ENCODE results near the gene SLC37A1.

The SLC37A1 gene

GRCh38 chr21:42544544-42544943 is 30.9 kb downstream of the SLC37A1 start:
- TF ChIP-seq CTCF (IDR thresholded peaks at IDR 0.05) (no peak), ZFX (IDR thresholded peaks at IDR 0.05; ENCODE audit: borderline replicate concordance) (no peak)
- no peak overlapping the region for H3K27ac ChIP-seq

GRCh38 chr21:42545317-42545716 is 31.7 kb downstream of the SLC37A1 start:
- TF ChIP-seq CTCF (IDR thresholded peaks at IDR 0.05) (no peak), ZFX (IDR thresholded peaks at IDR 0.05; ENCODE audit: borderline replicate concordance) (no peak)
- H3K27ac ChIP-seq, result no peak overlapping the region

GRCh38 chr21:42545745-42546144 is 32.1 kb downstream of the SLC37A1 start:
- no peak overlapping the region for H3K27ac ChIP-seq
- TF ChIP-seq ZFX (IDR thresholded peaks at IDR 0.05; ENCODE audit: borderline replicate concordance) (no peak), CTCF (IDR thresholded peaks at IDR 0.05) (no peak)

- no peak overlapping the region for H3K27ac ChIP-seq
- TF ChIP-seq ZFX (IDR thresholded peaks at IDR 0.05; ENCODE audit: borderline replicate concordance) (no peak), CTCF (IDR thresholded peaks at IDR 0.05) (no peak)
Measured at GRCh38 chr21:42546433-42546832, 32.8 kb downstream of the SLC37A1 start.

GRCh38 chr21:42547001-42547905 is 33.6 kb downstream of the SLC37A1 start:
- TF ChIP-seq CTCF (IDR thresholded peaks at IDR 0.05), result no peak
- no peak for TF ChIP-seq ZFX (IDR thresholded peaks at IDR 0.05; ENCODE audit: borderline replicate concordance)
- H3K27ac ChIP-seq, result no peak overlapping the region

GRCh38 chr21:42547906-42548365 is 34.3 kb downstream of the SLC37A1 start:
- TF ChIP-seq ZFX (IDR thresholded peaks at IDR 0.05; ENCODE audit: borderline replicate concordance) (no peak), CTCF (IDR thresholded peaks at IDR 0.05) (no peak)
- H3K27ac ChIP-seq, result no peak overlapping the region

- H3K27ac ChIP-seq, result no peak overlapping the region
- no peak for TF ChIP-seq CTCF (IDR thresholded peaks at IDR 0.05)
- TF ChIP-seq ZFX (IDR thresholded peaks at IDR 0.05; ENCODE audit: borderline replicate concordance), result no peak
Measured at GRCh38 chr21:42548687-42549406, 35.2 kb downstream of the SLC37A1 start.

All from 22Rv1 (cell line).